Globus pallidus (tissue), 1 donor: ENCODE results near the gene AK8.
A peak's percentile ranks its signal among the peaks of the same experiment; 100 is the strongest.

Experiments used
- DNase-seq: peaks from one replicate; pipeline ENCODE4 v3.0.0-alpha.2; 2015; ENCODE audit warnings: low spot score

Gene AK8

DNA sequence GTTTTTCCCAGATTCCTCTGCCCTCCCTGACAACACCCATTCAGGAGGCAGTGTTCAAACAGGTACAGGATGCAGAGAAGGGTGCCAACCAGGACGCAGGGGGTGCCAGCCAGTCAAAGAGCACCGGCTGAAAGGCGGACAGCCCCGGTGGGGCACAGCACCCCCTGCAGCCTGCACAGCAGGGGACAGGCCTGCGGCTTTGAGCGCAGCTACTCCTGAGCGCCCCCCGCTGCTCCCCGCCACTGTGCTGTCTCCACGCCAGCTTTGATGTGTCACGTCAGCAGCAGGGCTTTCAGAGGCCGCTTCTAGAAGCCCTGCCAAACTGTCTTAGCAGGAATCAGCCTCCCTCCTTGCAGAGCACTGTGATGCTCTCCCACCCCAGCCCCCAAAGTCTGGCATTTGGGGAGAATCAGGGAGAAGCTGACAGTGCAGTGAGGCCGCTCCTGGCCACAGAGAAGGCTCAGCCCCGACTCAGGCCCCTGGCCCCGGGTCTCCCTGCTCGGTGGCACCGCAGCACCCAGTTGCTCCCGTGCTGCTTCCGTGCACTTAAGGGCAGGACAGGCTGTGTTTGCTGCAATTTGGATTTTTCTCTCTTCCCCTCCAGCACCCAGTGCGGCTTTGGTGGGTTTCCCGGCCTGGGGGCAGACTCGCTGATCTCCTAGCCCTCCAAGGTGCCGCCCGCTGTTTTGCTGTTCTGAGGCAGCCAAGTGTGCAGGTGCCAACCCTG is 20.3 kb downstream of the AK8 start:
- no peak for DNase-seq

DNA sequence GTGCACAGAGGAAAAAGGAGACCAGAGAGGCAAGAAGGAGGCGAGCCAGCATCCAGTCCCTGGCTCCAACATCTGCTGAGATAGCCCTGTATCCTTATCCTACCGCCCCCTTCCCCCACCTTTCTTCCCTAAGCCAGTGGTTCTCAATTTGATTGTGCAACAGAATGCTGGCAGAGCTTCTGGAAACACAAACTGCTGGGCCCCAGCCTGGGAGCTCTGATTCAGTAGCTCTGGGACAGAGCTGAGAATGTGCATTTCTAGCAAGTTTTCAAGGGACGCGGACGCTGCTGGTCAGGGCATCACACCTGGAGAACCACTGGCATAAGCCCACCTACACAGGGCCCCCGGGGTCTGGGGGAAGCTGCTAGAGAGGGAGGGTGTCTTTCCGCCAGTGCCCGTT is 21.1 kb downstream of the AK8 start:
- DNase-seq, result no peak

DNA sequence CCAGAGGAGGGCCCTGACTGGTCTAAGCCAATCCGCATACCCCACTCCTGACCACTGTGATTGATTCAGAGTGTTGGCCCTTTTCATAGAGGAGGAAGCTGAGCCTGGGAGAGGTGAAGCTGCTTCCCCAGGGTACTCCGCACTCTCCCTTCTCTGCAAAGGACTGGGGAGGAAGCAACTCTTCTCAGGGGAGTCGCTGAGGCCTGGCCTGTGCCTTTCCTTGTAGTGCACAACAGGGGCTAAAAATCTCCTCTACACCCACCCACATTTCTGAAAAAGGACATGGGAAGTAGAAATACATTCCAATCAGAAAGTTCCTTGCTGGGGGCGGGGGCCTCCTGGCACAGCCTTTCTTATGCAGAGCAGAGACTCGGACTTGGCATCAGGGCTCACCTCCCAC is 22.2 kb downstream of the AK8 start:
- no peak for DNase-seq

DNA sequence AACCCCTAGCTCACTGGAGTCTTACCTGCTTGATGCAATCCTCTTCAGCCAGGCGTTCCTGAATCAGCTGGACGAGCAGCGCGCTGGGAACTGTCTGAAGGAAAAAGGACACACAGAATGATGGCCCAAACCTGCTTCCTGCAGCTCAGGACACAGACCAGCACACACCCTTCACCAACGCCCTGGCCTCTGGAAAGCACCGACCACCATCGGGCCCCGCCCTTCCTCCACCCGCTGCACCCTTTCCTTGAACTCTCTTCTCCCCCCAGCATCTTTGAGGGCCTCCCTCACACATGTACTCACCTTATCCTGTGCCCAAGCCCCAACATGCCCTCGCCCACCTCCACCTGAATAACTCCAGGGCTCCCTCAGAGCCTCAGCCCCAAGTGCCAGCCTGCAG is 23.3 kb downstream of the AK8 start:
- DNase-seq, result no peak

DNA sequence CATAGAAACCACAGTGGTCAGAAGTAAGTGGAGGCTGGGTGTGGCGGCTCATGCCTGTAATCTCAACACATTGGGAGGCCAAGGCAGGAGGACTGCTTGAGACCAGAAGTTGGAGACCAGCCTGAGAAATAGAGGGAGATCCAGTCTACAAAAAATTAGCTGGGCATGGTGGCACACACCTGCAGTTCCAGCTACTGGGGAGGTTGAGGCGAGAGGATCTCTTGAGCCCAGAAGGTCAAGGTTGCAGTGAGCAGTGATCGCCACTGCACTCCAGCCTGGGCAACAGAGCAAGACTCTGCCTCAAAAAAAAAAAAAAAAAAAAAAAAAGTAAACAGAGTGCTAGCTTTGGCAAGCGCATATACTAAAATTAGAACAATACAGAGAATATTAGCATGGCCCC is 24.6 kb downstream of the AK8 start:
- DNase-seq, result no peak

DNA sequence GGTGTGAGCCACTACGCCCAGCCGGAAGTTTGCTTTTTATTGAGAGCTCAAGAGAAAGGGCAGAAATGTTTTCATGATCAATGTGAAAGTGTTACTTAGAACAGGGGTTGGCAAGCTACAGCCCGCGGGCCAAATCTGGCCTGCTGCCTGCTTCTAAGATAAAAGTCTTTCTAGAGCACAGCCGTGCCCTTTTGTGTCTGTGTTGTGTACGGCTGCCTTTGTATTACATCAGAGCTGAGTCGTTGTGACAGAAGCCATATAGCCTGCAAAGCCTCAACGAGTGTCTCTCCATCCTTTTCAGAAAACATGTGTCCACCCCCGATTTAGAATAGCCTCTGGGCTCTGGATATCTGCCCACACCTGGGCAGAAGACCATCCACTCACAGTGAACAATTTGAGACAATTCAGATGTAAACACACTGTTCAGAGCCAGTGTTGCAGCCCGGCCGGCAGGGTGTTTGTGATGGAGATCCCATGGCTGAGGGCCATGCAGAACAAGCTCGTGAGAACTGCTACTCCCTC is 28.8 kb downstream of the AK8 start:
- peak; percentile 41 for DNase-seq

DNA sequence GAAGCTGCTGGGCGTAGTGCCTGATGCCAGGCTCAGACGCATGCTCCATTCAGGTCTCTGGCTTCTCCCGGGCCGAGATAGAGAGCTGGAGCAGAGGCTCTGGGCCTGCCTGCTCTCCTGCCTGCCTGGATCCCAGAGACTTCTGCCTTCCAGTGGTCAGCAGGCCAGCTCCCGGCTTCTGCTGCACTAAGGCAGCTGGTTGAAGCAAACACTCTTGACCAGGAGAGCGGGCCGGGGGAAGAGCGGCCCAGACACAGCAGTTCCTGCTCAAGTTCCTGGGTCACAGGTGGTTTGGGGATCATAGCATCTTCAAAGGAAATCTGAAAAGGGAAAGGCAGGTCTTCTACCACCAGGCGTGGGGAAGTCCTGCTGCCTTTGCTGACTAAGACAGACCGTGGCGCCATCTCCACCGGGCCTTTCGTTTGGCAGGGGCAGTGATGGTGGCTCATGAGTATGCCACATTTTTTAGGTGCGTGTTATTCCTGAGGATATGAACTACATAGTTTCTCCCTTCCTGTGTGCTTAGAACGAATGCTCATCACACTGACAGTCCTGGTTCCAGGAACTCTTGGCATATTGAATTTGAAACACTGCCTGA is 31.1 kb downstream of the AK8 start:
- DNase-seq, result no peak

DNA sequence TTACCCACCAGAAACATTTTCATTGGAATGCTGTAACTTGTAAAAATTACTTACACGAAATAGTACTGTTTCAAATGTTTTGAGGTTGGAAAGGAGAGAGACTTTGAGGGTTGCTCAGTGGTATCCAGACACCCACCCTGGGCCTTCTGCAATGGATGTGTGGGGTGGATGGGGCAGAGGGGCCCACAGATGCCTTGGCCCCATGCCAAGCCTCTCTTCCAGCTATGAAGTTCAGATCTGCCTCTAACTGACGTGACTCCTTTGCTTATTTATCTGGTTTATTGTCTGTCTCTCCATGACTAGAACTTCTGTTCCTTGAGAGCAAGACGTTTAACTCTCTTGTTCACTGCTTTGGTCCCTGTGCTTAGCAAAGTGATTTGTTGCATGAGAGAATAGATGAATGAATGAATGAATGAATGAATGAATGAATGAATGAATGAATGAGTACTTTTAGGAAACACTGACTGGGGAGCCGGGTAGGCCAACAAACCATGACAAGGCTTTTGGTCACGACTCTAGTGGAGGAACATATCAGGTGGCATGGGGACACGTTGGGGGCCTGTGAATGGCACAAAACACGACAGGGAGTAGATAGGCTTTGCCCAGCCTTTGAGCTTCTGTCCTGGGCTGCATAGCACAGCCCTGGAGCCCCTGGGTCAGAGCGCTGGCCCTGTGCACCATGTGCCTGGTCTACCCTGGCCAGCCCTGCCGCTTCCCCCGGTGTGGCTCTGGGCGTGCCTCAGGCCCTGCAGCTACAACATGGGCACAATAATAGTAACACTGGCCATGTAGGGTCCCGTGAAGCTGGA is 31.8 kb downstream of the AK8 start:
- no peak for DNase-seq

DNA sequence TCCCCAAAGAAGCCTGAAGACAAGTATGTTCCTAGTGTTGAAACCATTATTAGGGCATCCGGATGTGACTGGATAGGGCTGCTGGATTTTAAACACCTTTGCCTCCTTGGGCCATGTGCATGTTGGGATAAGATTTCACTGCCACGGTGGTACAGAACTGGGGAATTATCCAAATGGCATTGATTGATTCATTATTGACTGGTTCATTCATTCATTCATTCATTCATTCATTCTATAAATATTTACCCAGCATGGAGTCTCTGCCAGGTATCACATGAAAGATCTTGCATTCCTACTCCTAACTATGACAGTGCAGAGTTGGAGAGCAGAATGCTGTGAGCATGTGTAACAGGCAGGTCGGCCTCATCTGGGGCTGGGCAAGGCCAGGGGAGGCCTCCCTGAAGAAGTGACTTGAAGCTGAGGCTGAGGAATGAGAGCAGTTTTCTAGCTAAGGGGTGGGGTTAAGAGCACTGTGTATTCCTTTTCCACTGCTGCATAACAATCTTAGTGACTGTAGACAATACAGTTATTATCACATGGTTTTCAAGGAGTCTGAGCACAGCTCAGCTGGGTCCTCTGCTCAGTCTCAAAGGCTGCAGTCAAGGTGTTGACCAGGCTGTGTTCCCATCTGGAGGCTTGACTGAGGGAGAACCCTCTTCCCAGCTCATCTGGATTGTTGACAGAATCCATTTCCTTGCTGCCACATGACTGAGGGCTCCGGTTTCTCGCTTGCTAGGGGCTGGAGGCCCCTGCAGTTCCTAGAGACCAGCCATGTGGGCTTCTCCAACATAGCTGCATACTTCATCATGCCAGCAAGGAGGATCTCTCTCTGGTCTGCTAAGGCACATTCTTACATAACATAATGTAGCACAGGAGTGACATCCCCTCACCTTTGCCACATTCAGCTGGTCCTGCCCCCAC is 35.7 kb downstream of the AK8 start:
- DNase-seq, result no peak

DNA sequence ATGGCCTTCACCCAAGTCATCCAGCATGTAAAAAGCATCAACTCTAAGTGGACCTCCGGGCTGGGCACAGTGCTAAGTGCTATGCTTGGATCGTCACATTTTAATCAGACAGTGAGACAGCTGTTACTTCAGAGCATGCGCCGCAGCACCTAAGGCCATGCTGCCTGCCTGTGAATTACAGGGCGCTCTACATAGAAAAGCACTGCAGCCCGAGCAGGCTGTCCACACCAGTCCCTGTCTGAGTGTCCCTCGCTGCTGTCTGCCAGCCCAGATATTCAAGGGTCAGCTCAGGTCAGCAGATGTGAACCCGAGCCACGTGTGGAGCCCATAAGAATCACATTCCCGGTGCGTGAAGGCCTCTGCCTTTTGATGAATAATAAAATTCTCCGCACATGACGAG is 37.1 kb downstream of the AK8 start:
- no peak for DNase-seq

DNA sequence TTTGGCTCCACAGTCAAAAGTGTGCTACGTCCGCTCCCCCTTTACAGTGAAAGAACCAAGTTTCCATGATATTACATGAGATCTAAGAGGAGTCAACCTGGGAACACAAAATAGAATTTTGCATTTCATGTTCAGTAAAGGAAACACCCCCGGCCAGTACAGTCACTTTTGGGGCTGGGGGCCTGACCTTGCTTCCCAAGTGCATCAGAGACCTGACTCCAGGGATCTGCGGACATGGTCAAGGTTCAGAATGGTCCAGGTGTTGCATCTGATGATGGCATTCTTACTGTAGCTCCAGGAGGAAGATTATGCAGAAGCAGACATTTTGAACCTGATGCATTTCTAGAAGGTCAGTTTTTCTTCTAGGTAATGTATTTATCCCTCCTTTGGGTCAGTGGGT is 39.8 kb downstream of the AK8 start:
- DNase-seq, result no peak

DNA sequence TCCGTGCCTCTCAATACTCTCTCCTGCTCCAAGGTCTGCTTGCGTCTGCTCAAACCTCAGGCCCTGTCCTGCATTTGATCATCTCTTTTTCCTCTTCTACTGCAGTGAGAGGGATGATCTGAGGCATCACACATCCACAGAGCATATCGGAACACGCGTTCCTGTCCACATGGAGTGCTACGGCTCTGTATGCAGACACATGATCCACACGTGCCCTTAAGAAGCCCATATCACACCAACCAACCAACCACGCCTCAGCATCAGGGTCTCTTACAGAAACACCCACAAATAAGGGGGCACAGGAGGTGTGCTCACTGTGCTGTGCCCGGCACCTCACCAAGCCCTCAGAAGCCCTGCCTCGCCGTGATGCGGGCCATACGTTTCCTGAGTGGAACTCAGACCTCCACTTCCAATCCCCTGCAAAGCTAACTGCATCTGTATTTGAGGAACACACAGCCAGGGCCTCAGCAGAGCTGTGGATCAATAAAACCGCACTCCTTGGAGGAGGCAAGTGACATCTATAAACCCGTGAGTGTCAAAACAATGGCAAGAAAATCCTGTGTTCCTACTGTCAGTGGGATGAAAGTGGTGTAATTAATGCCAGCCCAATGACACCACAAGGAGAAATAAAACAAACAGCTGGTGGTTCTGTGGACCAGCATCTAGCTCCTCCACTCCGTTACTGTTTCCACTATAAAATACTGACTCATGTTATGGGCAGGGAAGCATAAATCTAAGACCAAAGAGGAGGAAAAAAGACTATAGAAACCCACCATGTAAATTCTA is 40.4 kb downstream of the AK8 start:
- DNase-seq, result no peak

DNA sequence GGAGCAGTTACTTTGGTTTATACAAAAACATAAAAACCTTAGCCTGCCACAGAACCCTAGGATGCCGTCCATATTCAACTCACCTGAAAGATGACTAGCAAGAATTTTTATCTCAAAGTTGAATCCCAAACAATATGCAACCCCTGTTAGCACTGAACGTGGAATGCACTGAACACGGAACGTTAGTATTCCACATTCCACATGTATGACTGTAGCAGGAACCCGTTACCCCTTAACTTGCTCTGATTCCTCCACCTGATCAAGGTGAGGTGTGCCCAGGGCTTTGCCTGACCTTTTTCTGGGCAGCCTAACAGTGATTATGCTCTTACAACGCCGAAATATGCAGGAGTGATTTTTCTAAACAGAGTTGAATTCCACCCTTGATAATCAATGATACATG is 43.7 kb downstream of the AK8 start:
- no peak for DNase-seq

DNA sequence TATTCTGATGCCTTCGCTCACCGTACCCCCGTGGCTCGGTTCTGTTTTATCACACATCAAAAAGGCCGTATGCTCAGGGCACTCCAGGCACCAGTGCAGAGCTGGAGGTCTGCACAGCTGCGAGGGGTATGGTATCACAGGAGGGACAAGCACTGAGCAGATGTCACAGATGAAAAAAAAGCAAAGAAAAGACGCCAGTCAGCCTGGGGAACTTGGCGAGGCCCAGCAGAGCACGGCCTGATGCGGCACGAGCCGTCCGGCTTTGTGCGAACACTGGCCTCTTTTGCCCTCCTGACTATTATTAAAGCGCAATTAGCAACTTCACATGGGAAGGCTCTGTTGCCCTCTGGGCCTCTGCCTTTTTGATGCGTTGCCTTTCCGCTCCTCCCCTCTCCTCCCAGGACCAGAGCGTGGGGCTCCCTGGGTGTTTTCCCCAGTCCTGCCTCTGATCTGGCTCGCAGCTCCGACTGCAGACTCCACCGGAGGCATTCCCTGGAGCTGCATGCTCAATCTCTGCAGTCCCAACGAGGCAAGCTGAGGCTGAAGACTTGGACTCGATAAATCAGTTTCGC is 44.4 kb downstream of the AK8 start:
- DNase-seq, result no peak

DNA sequence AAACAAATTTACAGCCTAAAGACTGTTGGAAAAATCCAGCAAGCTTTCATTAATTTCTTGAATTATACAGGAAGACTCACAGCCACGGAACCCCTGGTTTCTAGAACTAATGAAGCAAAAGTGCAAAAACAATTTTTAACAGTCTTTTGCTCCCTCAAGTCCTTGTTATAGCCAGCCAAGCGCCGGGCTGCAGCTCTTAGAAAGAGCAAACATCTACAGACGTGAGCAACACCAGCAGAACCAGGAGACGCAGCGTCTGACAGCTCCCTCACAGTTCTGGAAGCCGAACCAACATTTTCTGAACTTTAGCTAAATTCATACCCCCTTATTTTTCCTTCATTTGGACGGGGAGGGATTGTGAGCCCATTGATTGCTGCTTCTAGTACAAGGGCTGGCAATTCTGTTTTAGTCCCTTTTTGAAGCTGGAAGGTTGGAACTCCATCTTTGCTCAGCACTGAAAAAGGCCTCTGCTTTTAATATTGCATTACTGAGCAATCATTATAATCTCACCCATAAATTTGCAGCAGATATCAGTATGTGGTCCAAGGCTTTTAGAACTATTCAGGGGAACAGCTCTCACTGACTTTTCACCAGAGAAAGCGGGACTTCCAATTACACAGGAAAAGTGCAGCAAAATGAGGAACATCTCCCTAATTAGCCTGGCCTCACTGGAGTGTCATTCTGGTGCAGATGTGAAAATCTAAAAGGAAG is 45.8 kb downstream of the AK8 start:
- DNase-seq, result no peak

DNA sequence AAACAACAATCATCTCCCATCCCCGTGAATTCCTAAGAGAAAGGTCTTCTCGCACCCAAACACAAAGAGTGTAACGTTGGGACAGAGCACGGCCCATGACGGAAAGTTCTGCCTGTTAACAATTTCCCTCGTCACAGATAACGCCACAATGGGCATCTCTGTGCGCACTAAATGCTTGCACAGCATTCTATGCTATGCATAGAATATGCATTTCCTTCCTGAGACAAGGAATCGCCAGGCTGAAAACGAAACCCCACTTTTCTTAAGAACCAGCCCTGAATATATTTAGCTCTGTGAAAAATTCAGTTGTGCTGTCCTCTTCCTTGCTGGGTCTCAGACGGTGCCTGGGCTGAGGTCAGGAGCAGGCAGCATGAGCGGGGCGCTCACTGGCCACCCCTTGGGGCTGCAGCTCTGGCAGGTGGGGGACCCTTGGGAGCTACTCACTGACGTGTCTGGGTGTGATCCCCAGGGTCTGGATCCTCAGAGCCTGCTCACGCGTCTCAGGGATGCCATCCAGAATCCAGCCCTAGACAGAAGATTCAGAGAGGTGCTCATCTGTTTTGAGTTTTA is 49.8 kb downstream of the AK8 start:
- no peak for DNase-seq

DNA sequence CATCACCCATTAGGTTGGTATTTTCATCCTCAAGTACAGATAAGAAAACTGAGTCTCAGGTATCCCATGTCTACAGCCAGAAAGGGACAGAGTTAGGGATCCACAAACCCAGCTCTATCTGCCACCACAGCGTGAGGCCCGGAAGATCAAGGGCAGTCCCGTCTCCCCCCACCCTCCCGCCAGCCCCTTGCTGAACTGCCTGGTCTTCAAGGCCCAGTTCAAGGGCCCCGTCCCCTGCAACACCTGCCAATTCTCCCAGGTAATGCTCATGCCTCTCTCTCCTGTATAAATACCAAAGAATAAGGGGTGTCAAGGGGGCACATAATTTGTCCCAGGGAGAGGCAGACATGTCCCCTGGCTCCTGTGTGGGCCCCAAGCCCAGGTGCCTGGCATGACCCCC is 50.7 kb downstream of the AK8 start:
- DNase-seq, result no peak

DNA sequence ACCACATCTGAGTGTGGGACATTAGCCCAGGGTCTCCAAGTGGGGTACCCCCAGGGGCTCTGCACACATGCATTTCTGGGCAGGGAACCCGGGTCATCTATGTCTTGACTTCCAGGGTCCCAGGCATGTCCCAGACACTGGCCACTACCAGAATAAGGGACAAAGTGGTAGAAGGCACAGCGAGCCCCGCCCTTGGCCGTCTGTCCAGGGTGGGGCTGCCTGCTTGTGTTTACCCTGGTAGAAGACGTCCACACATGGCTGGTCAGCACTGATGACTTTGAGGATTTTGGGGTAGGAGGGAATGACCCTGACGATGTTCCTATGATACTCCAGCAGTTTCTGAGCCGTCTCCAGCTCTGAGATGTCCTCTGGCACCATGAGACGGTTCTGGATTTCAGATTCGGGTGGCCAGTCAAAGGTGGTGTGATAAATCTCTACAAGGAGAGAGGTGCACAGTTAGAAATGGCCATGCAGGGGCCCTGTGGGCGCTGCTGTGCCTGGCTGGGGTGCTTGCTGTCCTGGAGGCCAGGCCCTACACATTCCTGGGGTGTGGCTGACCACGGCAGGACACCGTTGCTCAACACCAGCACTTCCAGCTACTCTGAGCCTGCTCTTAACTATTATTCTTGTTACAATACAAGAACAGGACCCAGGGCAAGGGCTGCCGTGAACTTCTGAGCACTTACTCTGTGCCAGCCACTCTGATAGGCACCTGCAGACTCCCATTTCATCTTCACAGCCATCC is 51.3 kb downstream of the AK8 start:
- no peak for DNase-seq

DNA sequence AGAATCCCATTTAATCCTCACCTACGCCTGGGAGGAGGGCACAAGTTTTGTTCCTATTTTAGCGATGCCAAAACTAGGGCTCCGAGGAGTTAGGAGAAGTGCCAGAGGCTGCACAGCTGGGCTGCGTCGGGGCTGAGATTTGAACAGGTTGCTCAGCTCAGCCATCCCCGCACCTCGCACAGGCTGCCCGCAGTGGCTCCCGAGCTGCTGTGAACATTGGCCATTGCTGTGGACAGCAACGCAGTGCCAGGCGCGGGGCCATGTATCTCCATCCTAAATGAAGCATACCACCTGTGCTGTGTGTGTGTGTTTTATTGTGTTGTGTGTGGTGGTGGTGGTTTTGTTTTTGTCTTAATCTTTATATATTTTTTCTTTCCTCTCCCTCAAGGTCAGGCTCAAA is 52.0 kb downstream of the AK8 start:
- no peak for DNase-seq
